Activated naive CD8-positive, alpha-beta T cell treated with anti-CD3 and anti-CD28 coated beads, Interleukin-2, amount 10 ng/mL, durations not matched to agents 7 days and 5 days (primary cell): ENCODE measurements around the gene COPS6. TPM values are rescaled to one million over a fixed set of nuclear protein-coding genes. Genes with fewer than 3 reads are reported as not detected.

ENCODE experiments used
- microRNA-seq: library from miRNA; unstranded; fragments of <30 nt; microRNA quantifications from one replicate; pipeline ENCODE4 v1.2.0, GENCODE V29; 2022
- total RNA-seq, 2 experiments: library from RNA; stranded (reverse); gene quantifications; one replicate each; pipeline ENCODE4 v1.2.3, GENCODE V29; 2021

The COPS6 gene
- total RNA-seq, 2 experiments from 2014 or later, result 72.4 to 76.7 TPM

Small RNA genes within 50 kb of the gene (microRNA-seq; reads per million reads assigned to microRNA genes)
- gene MIR106B (11,385 reads per million, percentile 95 among the genes with 10 or more reads in this experiment), gene MIR25 (1,369 reads per million, percentile 81 among the genes with 10 or more reads in this experiment), gene MIR93 (8,385 reads per million, percentile 93 among the genes with 10 or more reads in this experiment)

Other genes starting within 250 kb of the COPS6 start
- gene OR2AE1, start 211.9 kb upstream of the COPS6 start, total RNA-seq, result under 1 TPM; 0.47 to 0.57 TPM
- 10 to 100 TPM; 41.2 to 42.2 TPM for gene TRIM4, start 169.4 kb upstream of the COPS6 start, total RNA-seq
- gene GJC3, start 159.3 kb upstream of the COPS6 start, total RNA-seq, result not detected
- not detected for gene AZGP1, start 112.9 kb upstream of the COPS6 start, total RNA-seq
- 10 to 100 TPM; 85.5 to 88.8 TPM for gene ZKSCAN1, start 73.4 kb upstream of the COPS6 start, total RNA-seq
- 10 to 100 TPM in 1 of 2 experiments, 1 to 10 TPM in 1; 9.8 to 10.1 TPM for gene ZSCAN21, start 39.2 kb upstream of the COPS6 start, total RNA-seq
- 10 to 100 TPM; 28.0 to 32.6 TPM for gene ZNF3, start 7.2 kb upstream of the COPS6 start, total RNA-seq
- gene MCM7, start 12.4 kb downstream of the COPS6 start, total RNA-seq, result 100 to 1,000 TPM; 278 to 307 TPM
- gene AP4M1, start 12.7 kb downstream of the COPS6 start, total RNA-seq, result 10 to 100 TPM; 15.0 to 16.5 TPM
- gene TAF6, start 30.4 kb downstream of the COPS6 start, total RNA-seq, result 10 to 100 TPM; 63.7 to 65.9 TPM
- gene CNPY4, start 30.7 kb downstream of the COPS6 start, total RNA-seq, result 10 to 100 TPM; 52.4 to 58.3 TPM
- 1 to 10 TPM; 4.8 to 6.5 TPM for gene MBLAC1, start 38.0 kb downstream of the COPS6 start, total RNA-seq
- 100 to 1,000 TPM; 170 to 175 TPM for gene LAMTOR4, start 59.9 kb downstream of the COPS6 start, total RNA-seq
- gene TRAPPC14, start 69.8 kb downstream of the COPS6 start, total RNA-seq, result 10 to 100 TPM; 52.0 to 58.4 TPM
- 1 to 10 TPM; 6.7 to 6.9 TPM for gene GAL3ST4, start 79.6 kb downstream of the COPS6 start, total RNA-seq
- 10 to 100 TPM; 12.6 to 13.0 TPM for gene GPC2, start 88.4 kb downstream of the COPS6 start, total RNA-seq
- 10 to 100 TPM; 31.1 to 38.8 TPM for gene STAG3, start 88.9 kb downstream of the COPS6 start, total RNA-seq
- 10 to 100 TPM; 86.1 to 86.2 TPM for gene PVRIG, start 131.0 kb downstream of the COPS6 start, total RNA-seq
- gene SPDYE3, start 218.7 kb downstream of the COPS6 start, total RNA-seq, result not detected